Stomach (tissue), 4 donors: ENCODE results near the gene CHURC1.

Source experiments
- POLR2A ChIP-seq, 4 donors: fragments of 450-650 bp; IDR thresholded peaks; one replicate each; pipeline ENCODE4 v1.6.1; 2016; ENCODE audit warnings: antibody characterized with exemption in 4 of 4, control low read depth in 2 of 4, mild to moderate bottlenecking in 1 of 4, moderate library complexity in 1 of 4
- POLR2AphosphoS5 ChIP-seq, 3 donors: sonication (generic); formaldehyde crosslinking; IDR thresholded peaks; one replicate each; pipeline ENCODE4 v1.6.1; 2016; ENCODE audit warnings: antibody characterized with exemption in 3 of 3

- TF ChIP-seq POLR2AphosphoS5 (IDR thresholded peaks at IDR 0.05): no peak
- TF ChIP-seq POLR2A (IDR thresholded peaks at IDR 0.05): no peak
These were observed 36.4 kb upstream of the CHURC1 start for GRCh38 chr14:64877846-64878245.
